ENCODE data around the gene KCNK10.

Gene KCNK10

DNA sequence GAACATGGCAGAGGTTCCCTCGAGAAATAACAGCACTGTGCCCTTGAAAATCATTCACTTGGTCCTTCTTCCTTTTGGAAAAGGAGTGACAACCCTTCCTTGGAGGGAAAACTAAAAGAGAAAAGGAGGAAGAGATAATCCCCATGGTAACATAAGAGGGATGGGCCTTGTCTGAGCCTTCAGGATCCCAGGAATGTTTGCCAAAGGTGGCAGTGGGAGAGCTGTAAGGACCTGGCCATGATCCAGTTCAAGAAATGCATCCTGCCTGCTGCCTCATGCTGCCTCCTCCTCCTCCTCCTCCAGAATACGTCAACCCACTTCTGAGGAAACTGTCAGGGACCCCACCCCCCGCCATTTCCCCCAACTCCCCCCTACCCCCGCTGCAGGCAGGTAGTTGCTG, 118.8 kb downstream of the KCNK10 start (continued):
- no peak for TF ChIP-seq ZNF274 (IDR thresholded peaks at IDR 0.05; ENCODE audit: low read length)
- TF ChIP-seq ZNF274 (tag by site-specific recombination; IDR thresholded peaks at IDR 0.05; ENCODE audit: borderline replicate concordance) = no peak
- no peak for TF ChIP-seq ZNF266 (tag by site-specific recombination; IDR thresholded peaks at IDR 0.05; ENCODE audit: low read depth)

- TF ChIP-seq ZBTB17 (tag by site-specific recombination; IDR thresholded peaks at IDR 0.05) (no peak), PRDM6 (tag by site-specific recombination; IDR thresholded peaks at IDR 0.05) (no peak), TSHZ1 (tag by site-specific recombination; IDR thresholded peaks at IDR 0.05; ENCODE audit: borderline replicate concordance) (no peak), ZNF600 (tag by site-specific recombination; IDR thresholded peaks at IDR 0.05) (no peak), ZNF610 (tag by site-specific recombination; IDR thresholded peaks at IDR 0.05; ENCODE audit: borderline replicate concordance) (no peak), MZF1 (tag by site-specific recombination; IDR thresholded peaks at IDR 0.05; ENCODE audit: borderline replicate concordance) (no peak), ZNF174 (tag by site-specific recombination; IDR thresholded peaks at IDR 0.05) (no peak), ZEB2 (tag by site-specific recombination; IDR thresholded peaks at IDR 0.05) (no peak), ZBTB44 (tag by site-specific recombination; IDR thresholded peaks at IDR 0.05) (no peak), ZNF837 (tag by site-specific recombination; IDR thresholded peaks at IDR 0.05) (no peak), ZNF169 (tag by site-specific recombination; IDR thresholded peaks at IDR 0.05) (no peak), ZNF138 (tag by site-specific recombination; IDR thresholded peaks at IDR 0.05; ENCODE audit: borderline replicate concordance) (no peak), KLF8 (tag by site-specific recombination; IDR thresholded peaks at IDR 0.05) (no peak)
- ChIA-PET POLR2A (no interaction called here), CTCF (interaction anchor here (0.6 to 3.0 kb wide), 2 partner anchors 13 to 157 kb away, joined by 4 to 16 read pairs; no protein-coding TSS in a partner anchor)
- no peaks in the 10 kb centered on the region for H3K4me1 ChIP-seq (ENCODE audit: control insufficient read depth, insufficient read depth, low read length)
- no peak overlapping the region for H3K27ac ChIP-seq (ENCODE audit: extremely low read depth, low read depth, low read length)
- H3K9me3 ChIP-seq (ENCODE audit: control insufficient read depth, insufficient read depth, low read depth, low read length) = no peaks in the 10 kb centered on the region
- H3K4me3 ChIP-seq (ENCODE audit: low read depth, low read length) = no peak overlapping the region
- H3K36me3 ChIP-seq (ENCODE audit: control insufficient read depth in 2 of 2, insufficient read depth in 1 of 2, low read length in 2 of 2) = no peaks in the 10 kb centered on the region
Observed at GRCh38 chr14:88203291-88203690, 119.8 kb downstream of the KCNK10 start.

- no peaks in the 10 kb centered on the region for H3K9me3 ChIP-seq (ENCODE audit: control insufficient read depth, insufficient read depth, low read depth, low read length)
- no peak overlapping the region for H3K4me3 ChIP-seq (ENCODE audit: low read depth, low read length)
- H3K4me1 ChIP-seq (ENCODE audit: control insufficient read depth, insufficient read depth, low read length) = no peaks in the 10 kb centered on the region
- ChIA-PET POLR2A (no interaction called here), CTCF (interaction anchor here (3.0 kb wide), 1 partner anchor 12 kb away, joined by 16 read pairs; no protein-coding TSS in a partner anchor)
- H3K36me3 ChIP-seq (ENCODE audit: control insufficient read depth in 2 of 2, insufficient read depth in 1 of 2, low read length in 2 of 2) = no peaks in the 10 kb centered on the region
- no peak overlapping the region for H3K27ac ChIP-seq (ENCODE audit: extremely low read depth, low read depth, low read length)
- TF ChIP-seq GLI4 (tag by site-specific recombination; IDR thresholded peaks at IDR 0.05) = no peak
- TF ChIP-seq GLI2 (tag by site-specific recombination; IDR thresholded peaks at IDR 0.05; ENCODE audit: borderline replicate concordance, low read depth) = no peak
- no peak for TF ChIP-seq ZNF768 (tag by site-specific recombination; IDR thresholded peaks at IDR 0.05)
- no peak for TF ChIP-seq ZNF654 (tag by site-specific recombination; IDR thresholded peaks at IDR 0.05; ENCODE audit: low read depth)
- TF ChIP-seq OSR2 (tag by site-specific recombination; IDR thresholded peaks at IDR 0.05) = no peak
- TF ChIP-seq ZFHX2 (tag by site-specific recombination; conservative IDR thresholded peaks at IDR 0.05) = no peak
Observed at GRCh38 chr14:88202286-88202685, 120.8 kb downstream of the KCNK10 start.

All from HEK293 (cell line).